Endothelial cell (in vitro differentiated cells): ENCODE results near the gene HDGFL1. TPM values are rescaled to one million over a fixed set of nuclear protein-coding genes. Genes with fewer than 3 reads are reported as not detected.

ENCODE experiments used
- DNase-seq: peaks from one replicate; pipeline ENCODE4 v3.0.0; 2021; ENCODE audit warnings: low spot score
- H3K27ac Mint-ChIP-seq: one replicate; pipeline ENCODE4 v1.8.0; 2021; ENCODE audit warnings: mixed read lengths, inconsistent platforms; ENCODE audit not compliant: unreplicated experiment
- H3K27me3 Mint-ChIP-seq: one replicate; pipeline ENCODE4 v1.8.0; 2021; ENCODE audit warnings: mild to moderate bottlenecking, moderate library complexity, mixed read lengths, inconsistent platforms; ENCODE audit not compliant: unreplicated experiment
- H3K36me3 Mint-ChIP-seq: one replicate; pipeline ENCODE4 v1.8.0; 2021; ENCODE audit warnings: mild to moderate bottlenecking, low read depth, mixed read lengths, inconsistent platforms; ENCODE audit not compliant: unreplicated experiment
- H3K4me1 Mint-ChIP-seq: one replicate; pipeline ENCODE4 v1.8.0; 2021; ENCODE audit warnings: mild to moderate bottlenecking, mixed read lengths, inconsistent platforms; ENCODE audit not compliant: unreplicated experiment
- H3K4me3 Mint-ChIP-seq: one replicate; pipeline ENCODE4 v1.8.0; 2021; ENCODE audit warnings: mild to moderate bottlenecking, mixed read lengths, inconsistent platforms; ENCODE audit not compliant: unreplicated experiment
- H3K9me3 Mint-ChIP-seq: one replicate; pipeline ENCODE4 v1.8.0; 2021; ENCODE audit warnings: mixed read lengths, inconsistent platforms; ENCODE audit not compliant: unreplicated experiment
- CTCF ChIP-seq: fragments of 200-600 bp; sonication (generic); IDR thresholded peaks from one replicate; pipeline ENCODE4 v1.5.0; 2021; ENCODE audit warnings: antibody characterized with exemption; ENCODE audit not compliant: unreplicated experiment
- total RNA-seq: library from RNA; stranded (reverse); fragmentation: NEBNext Ultra II Directional; extraction: Animal tissue kit (Norgen Biotek cat#: 25700); gene quantifications from one replicate; pipeline ENCODE4 v1.2.1, GENCODE V29; 2021; ENCODE audit not compliant: unreplicated experiment

Gene HDGFL1
- total RNA-seq, 1 donor from 2014 or later: not detected

GRCh38 chr6:22575190-22575589 is 5.8 kb downstream of the HDGFL1 start:
- peaks cover 3% of the 10 kb centered on the region for H3K27me3 Mint-ChIP-seq
- no peaks in the 10 kb centered on the region for H3K9me3 Mint-ChIP-seq
- H3K36me3 Mint-ChIP-seq: peaks cover 4% of the 10 kb centered on the region
- no peak overlapping the region for H3K27ac Mint-ChIP-seq
- no peaks in the 10 kb centered on the region for H3K4me1 Mint-ChIP-seq
- DNase-seq: no peak
- no peak overlapping the region for H3K4me3 Mint-ChIP-seq
- no peak for TF ChIP-seq CTCF

GRCh38 chr6:22579439-22579838 is 10.1 kb downstream of the HDGFL1 start:
- no peaks in the 10 kb centered on the region for H3K27me3 Mint-ChIP-seq
- H3K27ac Mint-ChIP-seq: no peak overlapping the region
- no peak for TF ChIP-seq CTCF
- no peaks in the 10 kb centered on the region for H3K4me1 Mint-ChIP-seq
- no peaks in the 10 kb centered on the region for H3K9me3 Mint-ChIP-seq
- DNase-seq: no peak
- H3K4me3 Mint-ChIP-seq: no peak overlapping the region
- H3K36me3 Mint-ChIP-seq: no peaks in the 10 kb centered on the region

GRCh38 chr6:22580337-22580736 is 11.0 kb downstream of the HDGFL1 start:
- no peak overlapping the region for H3K27ac Mint-ChIP-seq
- no peaks in the 10 kb centered on the region for H3K4me1 Mint-ChIP-seq
- no peak for TF ChIP-seq CTCF

GRCh38 chr6:22582417-22583205 is 13.2 kb downstream of the HDGFL1 start:
- Mint-ChIP-seq H3K4me1 (no peaks in the 10 kb centered on the region), H3K36me3 (no peaks in the 10 kb centered on the region), H3K9me3 (no peaks in the 10 kb centered on the region), H3K27me3 (no peaks in the 10 kb centered on the region), H3K4me3 (no peak overlapping the region), H3K27ac (no peak overlapping the region)
- no peak for DNase-seq
- no peak for TF ChIP-seq CTCF

More at GRCh38 chr6:22580337-22580736, 11.0 kb downstream of the HDGFL1 start:
- H3K27me3 Mint-ChIP-seq: no peaks in the 10 kb centered on the region
- no peaks in the 10 kb centered on the region for H3K9me3 Mint-ChIP-seq
- no peaks in the 10 kb centered on the region for H3K36me3 Mint-ChIP-seq
- H3K4me3 Mint-ChIP-seq: no peak overlapping the region
- DNase-seq: no peak

GRCh38 chr6:22583230-22583629 is 13.9 kb downstream of the HDGFL1 start:
- Mint-ChIP-seq H3K4me3 (no peak overlapping the region), H3K9me3 (no peaks in the 10 kb centered on the region), H3K27me3 (no peaks in the 10 kb centered on the region), H3K27ac (no peak overlapping the region), H3K36me3 (no peaks in the 10 kb centered on the region), H3K4me1 (no peaks in the 10 kb centered on the region)
- no peak for DNase-seq
- no peak for TF ChIP-seq CTCF
